Loucy (cell line): ENCODE measurements around the gene BTBD9.

ENCODE experiments used
- H2AFZ ChIP-seq: fragments of 200-600 bp; sonication (generic); 2 replicates; pipeline ENCODE4 v1.6.0; 2016; ENCODE audit warnings: antibody characterized with exemption, mild to moderate bottlenecking, low read length, moderate library complexity
- H3F3A ChIP-seq: fragments of 200-600 bp; 2 replicates; pipeline ENCODE4 v1.6.0; 2016; ENCODE audit warnings: antibody characterized with exemption, low read depth, mild to moderate bottlenecking
- H3K27me3 ChIP-seq: fragments of 200-600 bp; sonication (generic); 2 replicates; pipeline ENCODE4 v1.6.1; 2014; ENCODE audit warnings: low read length, mild to moderate bottlenecking; ENCODE audit not compliant: insufficient read depth, poor library complexity, severe bottlenecking
- H3K36me3 ChIP-seq: fragments of 200-600 bp; sonication (generic); 2 replicates; pipeline ENCODE4 v1.6.1; 2016; ENCODE audit warnings: low read length; ENCODE audit not compliant: insufficient read depth
- H3K4me1 ChIP-seq: fragments of 200-600 bp; sonication (generic); 2 replicates; pipeline ENCODE4 v1.5.1; 2014; ENCODE audit warnings: low read length, mild to moderate bottlenecking; ENCODE audit not compliant: insufficient read depth, poor library complexity, severe bottlenecking
- H3K4me2 ChIP-seq: fragments of 200-600 bp; sonication (generic); 2 replicates; pipeline ENCODE4 v1.6.0; 2014; ENCODE audit warnings: antibody characterized with exemption, low read length, low read depth, mild to moderate bottlenecking; ENCODE audit not compliant: poor library complexity, severe bottlenecking
- H3K4me3 ChIP-seq: fragments of 200-600 bp; sonication (generic); 2 replicates; pipeline ENCODE4 v1.5.1; 2014; ENCODE audit warnings: low read length, mild to moderate bottlenecking, mixed read lengths; ENCODE audit not compliant: poor library complexity, severe bottlenecking
- H3K79me2 ChIP-seq: fragments of 200-600 bp; sonication (generic); 2 replicates; pipeline ENCODE4 v1.6.1; 2014; ENCODE audit warnings: low read length; ENCODE audit not compliant: insufficient read depth
- H3K9ac ChIP-seq: fragments of 200-600 bp; sonication (generic); 2 replicates; pipeline ENCODE4 v1.6.0; 2014; ENCODE audit warnings: mild to moderate bottlenecking, low read depth, low read length, moderate library complexity; ENCODE audit not compliant: poor library complexity, severe bottlenecking
- H3K9me2 ChIP-seq: fragments of 200-600 bp; sonication (generic); replicated peaks from 2 replicates; pipeline ENCODE4 v1.6.1; 2016; ENCODE audit warnings: low read depth, low read length, mixed read lengths
- H3K9me3 ChIP-seq: fragments of 200-600 bp; sonication (generic); 2 replicates; pipeline ENCODE4 v1.6.1; 2014; ENCODE audit warnings: mild to moderate bottlenecking, antibody characterized with exemption, low read length, low read depth; ENCODE audit not compliant: insufficient read depth
- H4K20me1 ChIP-seq: fragments of 200-600 bp; sonication (generic); 2 replicates; pipeline ENCODE4 v1.6.0; 2014; ENCODE audit warnings: antibody characterized with exemption, low read length, mild to moderate bottlenecking; ENCODE audit not compliant: insufficient read depth, poor library complexity, severe bottlenecking
- CTCF ChIP-seq: fragments of 200-600 bp; sonication (generic); conservative IDR thresholded peaks from 2 replicates; pipeline ENCODE4 v1.5.1; 2014; ENCODE audit warnings: mild to moderate bottlenecking, antibody characterized with exemption, low read length
- EZH2phosphoT487 ChIP-seq: fragments of 200-600 bp; IDR thresholded peaks from 2 replicates; pipeline ENCODE4 v1.6.1; 2018; ENCODE audit warnings: antibody characterized with exemption, mild to moderate bottlenecking, moderate library complexity, borderline replicate concordance

Gene BTBD9

DNA sequence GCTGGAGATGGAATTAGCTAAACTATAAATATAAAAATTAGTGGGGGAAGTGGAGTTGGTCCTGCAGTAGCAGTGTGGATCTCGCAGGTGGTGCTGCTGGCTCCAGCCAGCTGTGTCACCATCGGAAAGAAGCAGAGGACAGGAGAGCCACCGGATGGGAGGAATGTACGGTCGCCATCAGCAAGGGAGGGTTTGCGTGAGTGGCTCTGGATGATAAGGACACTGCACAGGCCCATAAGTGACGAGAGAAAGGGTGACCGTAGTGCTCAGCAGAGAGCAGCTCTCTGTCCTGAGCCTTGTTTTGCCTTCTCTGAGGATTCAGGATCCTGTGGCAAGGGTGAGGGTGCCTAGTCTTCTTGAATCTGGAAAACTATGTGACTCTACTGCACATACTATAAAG is 441.5 kb downstream of the BTBD9 start:
- H4K20me1 ChIP-seq = no peaks in the 10 kb centered on the region
- no peaks in the 10 kb centered on the region for H3K9me3 ChIP-seq
- H3K9ac ChIP-seq = no peak overlapping the region
- TF ChIP-seq EZH2phosphoT487 (no peak), CTCF (no peak)
- H3K27me3 ChIP-seq = no peaks in the 10 kb centered on the region
- no peak overlapping the region for H2AFZ ChIP-seq
- no peak overlapping the region for H3K4me3 ChIP-seq
- no peak overlapping the region for H3K4me2 ChIP-seq
- no peaks in the 10 kb centered on the region for H3K36me3 ChIP-seq
- no peaks in the 10 kb centered on the region for H3K4me1 ChIP-seq
- no peaks in the 10 kb centered on the region for H3F3A ChIP-seq
- no peaks in the 10 kb centered on the region for H3K9me2 ChIP-seq
- no peaks in the 10 kb centered on the region for H3K79me2 ChIP-seq

DNA sequence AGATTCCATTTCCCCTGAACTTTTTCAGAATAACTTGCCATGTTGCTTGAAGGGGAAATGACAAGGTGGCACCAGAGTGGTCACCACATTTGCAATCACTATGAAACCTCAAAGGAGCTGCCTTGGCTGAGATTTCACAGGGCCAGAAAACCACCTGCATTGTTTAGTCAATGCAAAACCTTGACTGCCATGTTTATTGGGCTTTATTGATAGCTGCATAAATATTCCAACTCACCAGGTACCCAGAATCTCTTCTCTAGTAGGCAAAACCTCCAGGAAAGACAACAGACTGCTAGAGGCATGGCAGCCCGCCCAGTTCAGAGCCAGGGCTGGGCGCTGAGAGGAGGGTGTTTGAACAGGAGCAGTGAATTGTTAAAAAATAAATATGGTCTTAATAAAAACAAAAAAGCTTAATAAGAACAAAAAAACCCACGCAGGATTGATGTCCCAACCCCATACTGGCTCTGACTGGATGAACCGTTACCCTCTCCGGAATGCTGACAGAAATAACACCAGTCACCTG is 444.6 kb downstream of the BTBD9 start:
- no peaks in the 10 kb centered on the region for H3K36me3 ChIP-seq
- no peak overlapping the region for H2AFZ ChIP-seq
- H3F3A ChIP-seq = no peaks in the 10 kb centered on the region
- no peaks in the 10 kb centered on the region for H4K20me1 ChIP-seq
- no peak overlapping the region for H3K9ac ChIP-seq
- H3K9me3 ChIP-seq = no peaks in the 10 kb centered on the region
- H3K9me2 ChIP-seq = no peaks in the 10 kb centered on the region
- H3K4me3 ChIP-seq = no peak overlapping the region
- no peaks in the 10 kb centered on the region for H3K4me1 ChIP-seq
- H3K27me3 ChIP-seq = no peaks in the 10 kb centered on the region
- H3K4me2 ChIP-seq = no peak overlapping the region
- TF ChIP-seq CTCF (no peak), EZH2phosphoT487 (no peak)
- no peaks in the 10 kb centered on the region for H3K79me2 ChIP-seq

DNA sequence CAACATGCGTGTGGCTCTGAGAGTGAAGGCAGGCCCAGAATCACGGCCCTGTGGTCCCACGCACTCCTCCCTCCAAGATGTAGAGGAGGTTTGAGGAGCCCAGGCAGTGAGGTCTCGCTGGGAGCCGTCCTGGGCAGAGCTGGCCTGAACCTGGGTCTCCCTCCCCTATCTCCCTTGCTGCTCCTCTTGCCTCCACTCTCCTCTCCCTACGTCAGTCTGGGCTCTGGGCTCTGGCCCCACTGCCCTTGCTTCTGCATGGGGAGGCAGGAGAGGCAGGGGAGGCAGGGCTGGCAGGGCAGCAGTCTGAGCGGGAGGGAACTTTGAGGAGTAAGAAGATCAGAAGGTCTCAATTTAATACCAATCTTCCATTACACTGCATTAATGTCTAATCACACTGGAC is 445.1 kb downstream of the BTBD9 start:
- H3K9ac ChIP-seq = no peak overlapping the region
- H3K4me1 ChIP-seq = no peaks in the 10 kb centered on the region
- H3K27me3 ChIP-seq = no peaks in the 10 kb centered on the region
- H3K9me3 ChIP-seq = no peaks in the 10 kb centered on the region
- no peaks in the 10 kb centered on the region for H3K36me3 ChIP-seq
- no peaks in the 10 kb centered on the region for H3K79me2 ChIP-seq
- no peak overlapping the region for H3K4me2 ChIP-seq
- H3K4me3 ChIP-seq = no peak overlapping the region
- H4K20me1 ChIP-seq = no peaks in the 10 kb centered on the region
- TF ChIP-seq CTCF = no peak
- TF ChIP-seq EZH2phosphoT487 = no peak
- no peaks in the 10 kb centered on the region for H3K9me2 ChIP-seq
- H2AFZ ChIP-seq = no peak overlapping the region
- no peaks in the 10 kb centered on the region for H3F3A ChIP-seq
